Myocyte (in vitro differentiated cells): Measurements from ENCODE around the gene PLEKHH1. TPM values are rescaled to one million over a fixed set of nuclear protein-coding genes. Genes with fewer than 3 reads are reported as not detected.
"Not testable (repeated sequence)": the region's sequence is repeated elsewhere in the genome, so short reads cannot be mapped to it uniquely, and the experiment has no call there.

Experiments used
- DNase-seq: peaks from one replicate; pipeline ENCODE4 v3.0.0-alpha.2; 2012; ENCODE audit warnings: low read depth
- total RNA-seq: library from RNA; depleted of rRNA; stranded (reverse); fragments of >200 nt; gene quantifications from 2 replicates; pipeline ENCODE4 v1.2.3, GENCODE V29; 2014

PLEKHH1 gene
- total RNA-seq, 1 donor from 2014 or later: not detected

DNA sequence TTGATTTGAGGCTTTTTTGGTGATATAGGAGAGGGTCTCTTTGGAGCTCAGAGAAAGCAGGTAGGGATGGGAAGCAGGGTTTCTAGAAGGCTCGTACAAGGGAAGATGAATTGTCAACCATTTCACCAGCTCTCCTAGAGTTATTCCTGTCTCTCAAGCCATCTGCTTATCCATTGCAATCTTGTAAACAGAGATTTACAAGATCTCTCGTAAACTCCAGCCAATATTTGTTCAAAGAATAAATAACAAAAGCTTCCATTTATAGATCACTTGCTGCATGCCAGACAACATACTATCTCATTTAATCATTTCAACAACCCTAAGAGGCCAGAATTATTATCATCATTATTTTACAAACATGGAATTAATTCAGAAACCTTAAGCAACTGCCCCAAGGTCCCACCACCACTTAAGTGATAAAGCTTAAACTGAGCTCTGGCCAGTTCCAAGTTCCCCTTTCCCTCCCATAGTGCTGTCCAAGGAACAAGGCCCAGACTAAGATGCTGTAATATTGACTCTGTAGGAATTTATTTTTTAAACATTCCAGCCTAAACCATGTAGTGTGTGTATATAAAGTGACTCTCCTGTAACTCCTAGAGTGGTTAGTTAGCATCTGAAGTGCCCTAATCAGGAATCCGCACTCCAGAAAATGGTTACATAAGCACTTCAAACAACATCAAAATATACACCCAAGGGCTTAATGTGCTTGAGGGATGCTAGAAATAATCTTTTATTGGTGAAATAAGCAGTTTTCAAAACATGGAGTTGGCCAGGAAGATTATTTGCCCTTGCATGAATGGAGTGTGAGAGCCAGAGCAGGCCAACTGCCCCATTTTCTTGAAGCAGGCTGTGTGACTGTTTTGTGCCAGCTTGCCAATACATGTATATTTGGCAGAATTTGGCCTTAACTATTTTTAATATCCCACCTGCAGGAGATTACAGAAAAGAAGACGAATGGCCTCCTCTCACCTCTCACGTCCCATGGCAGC, 2.8 kb upstream of the PLEKHH1 start:
- no peak for DNase-seq

DNA sequence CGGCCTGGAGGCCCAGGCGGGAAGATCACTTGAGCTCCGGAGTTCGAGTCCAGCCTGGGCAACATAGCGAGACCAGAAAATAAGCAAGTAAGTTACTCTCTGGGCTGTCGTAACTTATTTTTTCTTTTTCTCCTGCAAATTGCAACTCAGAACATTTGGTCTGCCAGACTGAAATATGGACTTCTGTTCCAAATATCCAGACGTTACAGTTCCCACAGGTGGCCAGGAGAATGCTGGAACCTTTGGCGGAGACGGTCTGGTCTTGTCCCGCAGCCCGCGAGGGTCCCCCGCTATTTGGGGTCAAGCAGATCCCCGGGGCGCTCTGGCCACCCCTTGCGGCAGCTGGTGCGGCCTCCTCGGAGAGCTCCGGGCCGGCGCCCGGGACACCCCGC, 488 bp upstream of the PLEKHH1 start:
- no peak for DNase-seq

DNA sequence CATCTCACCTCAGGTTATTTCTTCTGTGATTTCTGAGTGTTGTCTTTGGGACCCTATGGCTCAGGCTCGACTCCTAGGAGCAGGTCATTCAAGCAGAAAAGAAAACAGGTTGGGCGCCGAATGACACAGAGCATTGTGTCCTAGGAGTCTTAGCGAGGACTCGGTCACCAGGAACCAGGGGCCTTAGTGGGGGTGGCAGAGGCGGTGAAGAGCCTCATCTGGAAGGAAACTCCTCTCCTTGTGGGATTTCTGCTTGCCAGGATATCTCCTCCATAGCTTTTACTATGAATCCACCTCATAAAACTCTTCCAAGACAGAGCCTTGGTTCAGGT, 630 bp downstream of the PLEKHH1 start:
- DNase-seq: no peak

DNA sequence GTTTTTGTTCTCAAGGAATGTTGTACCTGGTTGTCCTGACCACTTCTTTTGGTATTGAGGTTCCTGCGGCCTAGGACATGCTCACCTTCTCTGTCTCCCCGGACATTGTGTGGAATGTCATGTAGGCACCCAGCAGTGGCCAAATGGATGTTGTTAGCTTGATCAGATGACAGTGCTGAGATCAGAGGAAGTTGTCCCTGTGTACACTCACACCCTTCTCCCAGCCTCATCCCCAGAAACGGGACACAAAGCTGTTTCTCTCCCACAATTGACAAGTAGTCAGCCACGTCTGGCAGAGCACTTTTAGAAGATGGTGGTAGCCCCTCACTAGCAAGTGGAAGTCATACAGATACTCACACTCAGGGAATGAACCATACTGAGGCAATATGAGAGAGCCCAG, 3.0 kb downstream of the PLEKHH1 start:
- no peak for DNase-seq

DNA sequence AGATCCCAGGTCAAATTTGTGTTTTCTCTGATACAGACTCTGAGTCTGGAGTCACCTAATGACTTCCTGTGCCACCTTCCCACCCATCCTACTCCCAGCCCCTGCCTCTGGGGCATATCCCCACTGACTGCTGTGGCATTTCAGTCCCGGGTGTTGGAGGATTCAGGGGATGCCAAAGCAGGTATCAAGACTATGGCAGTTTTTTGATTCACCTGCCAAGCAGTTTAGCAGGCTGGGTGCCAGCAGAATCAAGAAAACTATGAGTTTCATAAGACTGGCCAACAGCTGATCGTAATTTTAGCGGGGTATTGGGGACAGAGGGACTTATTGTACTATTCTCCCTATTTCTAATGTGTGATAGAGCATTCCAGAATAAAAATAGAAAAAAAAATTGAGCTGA, 4.6 kb downstream of the PLEKHH1 start:
- DNase-seq: no peak

DNA sequence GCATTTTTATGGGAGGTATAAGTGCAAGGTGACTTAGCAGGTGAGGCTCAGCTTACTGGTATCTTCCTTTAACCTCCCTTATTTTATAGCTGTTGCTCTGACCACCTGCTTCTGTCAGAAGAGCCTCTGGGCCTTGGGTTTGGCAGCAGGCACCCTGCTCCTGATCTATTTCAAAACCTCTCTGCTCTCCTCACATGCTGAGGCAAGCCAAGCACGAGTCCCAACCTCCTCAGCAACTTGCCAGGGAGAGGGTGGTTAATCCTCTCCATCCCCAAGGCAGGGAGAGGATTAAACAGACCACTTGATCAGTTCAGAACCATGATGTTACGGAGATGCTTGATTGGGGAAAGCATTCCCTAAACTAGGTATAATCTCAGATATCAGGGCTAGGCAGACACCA, 5.4 kb downstream of the PLEKHH1 start:
- no peak for DNase-seq

DNA sequence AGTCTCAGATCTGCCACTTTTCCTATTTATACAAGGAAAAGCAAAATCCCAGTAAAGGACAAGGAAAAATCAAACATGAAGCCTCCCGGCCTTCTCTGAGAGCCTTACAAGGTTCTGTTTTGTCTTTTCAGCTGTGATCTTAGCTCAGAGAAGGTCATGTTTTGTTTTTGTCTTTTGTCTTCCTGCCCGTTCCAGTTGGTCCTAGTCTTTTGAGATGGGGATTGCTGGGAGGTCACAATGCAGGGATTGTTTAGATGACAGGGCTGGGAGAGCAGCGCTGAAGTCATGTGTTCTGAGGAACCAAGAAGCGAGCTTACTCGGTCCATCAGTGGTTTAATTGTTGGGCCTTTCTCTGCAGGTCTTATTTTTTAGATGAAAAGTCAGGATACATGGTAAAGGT, 6.0 kb downstream of the PLEKHH1 start:
- no peak for DNase-seq

DNA sequence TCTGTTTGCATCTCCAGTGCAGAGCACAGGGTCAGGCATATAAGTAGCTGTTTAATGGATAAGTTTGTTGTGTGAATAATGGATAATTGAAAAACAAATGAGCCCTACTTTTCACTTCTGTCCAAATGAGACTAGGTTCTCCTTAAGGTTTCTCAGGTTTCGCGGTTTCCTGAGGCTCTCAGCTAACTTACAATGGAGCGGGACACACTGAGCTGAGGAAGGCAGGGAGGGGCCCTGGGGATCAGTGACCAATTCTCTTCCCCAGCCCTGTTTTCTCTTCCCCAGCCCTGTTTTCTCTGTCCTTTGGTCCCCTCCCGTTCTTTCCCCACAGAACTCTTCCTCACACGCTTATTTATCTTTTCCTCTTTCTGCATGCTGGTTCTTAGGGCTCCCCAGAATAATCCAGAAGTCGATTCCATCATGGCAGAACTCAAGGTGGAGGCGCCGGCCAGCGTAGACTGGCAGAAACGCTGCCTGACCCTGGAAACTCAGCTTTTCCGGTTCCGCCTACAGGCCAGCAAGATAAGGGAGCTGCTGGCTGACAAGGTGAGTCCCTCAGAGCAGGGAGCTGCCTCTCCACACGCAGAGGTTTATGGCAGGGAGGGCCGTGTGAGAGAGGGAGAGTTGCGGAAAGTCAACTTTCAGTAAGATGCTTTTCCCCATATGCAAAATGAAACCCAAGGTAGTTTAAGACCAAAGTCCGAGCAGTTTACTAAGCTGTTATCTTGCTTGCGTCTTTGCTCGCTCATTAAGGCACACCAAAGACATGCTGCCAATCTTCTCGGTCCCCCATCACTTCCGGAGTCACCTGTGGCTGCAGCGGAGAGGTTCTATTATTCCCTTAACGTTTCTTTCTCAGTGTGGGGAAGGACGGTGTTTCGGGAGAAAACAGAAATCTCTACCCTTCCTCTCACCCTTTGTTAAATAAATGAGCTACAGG, 8.6 kb downstream of the PLEKHH1 start:
- DNase-seq: no peak

DNA sequence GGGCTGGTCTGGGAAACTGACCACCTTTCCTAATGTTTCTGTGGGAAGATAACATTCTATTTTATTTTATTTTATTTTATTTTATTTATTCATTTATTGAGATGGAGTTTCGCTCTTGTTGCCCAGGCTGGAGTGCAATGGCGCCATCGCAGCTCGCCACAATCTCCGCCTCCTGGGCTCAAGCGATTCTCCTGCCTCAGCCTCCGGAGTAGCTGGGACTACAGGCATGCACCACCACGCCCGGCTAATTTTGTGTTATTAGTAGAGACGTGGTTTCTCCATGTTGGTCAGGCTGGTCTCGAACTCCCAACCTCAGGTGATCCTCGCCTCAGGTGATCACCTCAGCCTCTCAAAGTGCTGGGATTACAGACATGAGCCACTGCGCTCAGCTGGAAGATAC, 9.5 kb downstream of the PLEKHH1 start:
- DNase-seq: not testable (repeated sequence)

DNA sequence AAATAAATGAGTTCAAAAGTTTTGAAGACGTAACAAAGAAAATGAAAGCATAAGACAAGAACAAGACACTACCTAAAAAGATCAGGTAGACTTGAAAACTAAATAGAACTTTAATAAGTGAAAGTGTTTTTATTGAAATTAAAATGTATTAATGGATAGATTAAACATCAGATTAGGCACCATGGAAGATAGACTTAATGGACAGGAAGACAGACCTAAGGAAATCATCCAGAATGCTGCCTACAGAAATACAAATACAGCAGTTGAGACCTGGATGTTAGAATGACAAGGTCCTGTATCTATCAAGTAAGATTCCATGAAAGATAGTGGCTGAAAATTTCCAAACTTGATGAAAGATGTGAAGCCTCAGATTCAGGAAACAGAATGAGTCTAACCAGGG, 11.5 kb downstream of the PLEKHH1 start:
- no peak for DNase-seq

DNA sequence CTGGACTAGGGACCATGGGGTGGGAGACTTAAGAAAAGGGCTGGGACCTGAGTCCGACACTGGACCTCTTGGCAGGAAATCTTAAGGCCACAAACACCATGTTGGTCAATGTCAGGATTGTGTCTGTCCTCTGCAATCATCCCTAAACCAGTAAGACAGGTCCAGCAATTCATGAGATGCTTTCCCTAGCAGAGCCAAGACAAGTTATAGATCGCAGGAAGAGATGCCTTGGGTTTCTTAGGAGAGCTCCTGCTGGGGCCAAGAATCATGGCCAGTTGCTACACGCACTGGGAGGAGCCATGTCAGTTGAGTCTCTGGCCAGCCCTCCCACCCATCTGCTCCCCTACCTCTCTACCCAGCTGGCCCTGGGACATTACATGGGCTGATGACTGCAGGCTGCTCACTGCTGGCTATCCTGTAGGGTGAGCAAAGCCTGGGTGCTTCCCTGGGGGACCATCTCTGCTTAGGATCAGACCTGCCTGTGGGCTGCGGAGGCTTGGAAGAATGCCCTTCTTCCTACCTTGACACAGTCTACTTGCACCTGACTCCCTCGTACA, 14.2 kb downstream of the PLEKHH1 start:
- DNase-seq: no peak

DNA sequence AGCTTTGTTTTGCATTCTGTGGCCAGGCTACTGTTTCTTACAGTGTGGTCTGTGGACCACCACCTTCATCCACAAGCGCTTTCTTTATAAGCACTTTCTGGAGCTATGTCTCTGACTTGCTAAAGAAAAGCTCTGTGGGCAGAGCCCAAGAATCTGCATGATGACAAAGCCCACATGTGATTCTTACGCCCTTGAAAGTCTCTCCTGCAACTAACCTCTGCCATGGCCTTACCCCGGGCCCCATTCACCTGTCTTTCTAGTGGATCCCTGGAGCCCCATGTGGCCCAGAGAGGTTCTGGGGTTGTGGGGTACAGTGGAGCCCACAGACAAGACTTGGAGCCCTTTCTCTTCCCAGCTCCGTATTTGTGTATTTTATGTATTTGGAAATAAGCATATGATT, 16.6 kb downstream of the PLEKHH1 start:
- DNase-seq: no peak

DNA sequence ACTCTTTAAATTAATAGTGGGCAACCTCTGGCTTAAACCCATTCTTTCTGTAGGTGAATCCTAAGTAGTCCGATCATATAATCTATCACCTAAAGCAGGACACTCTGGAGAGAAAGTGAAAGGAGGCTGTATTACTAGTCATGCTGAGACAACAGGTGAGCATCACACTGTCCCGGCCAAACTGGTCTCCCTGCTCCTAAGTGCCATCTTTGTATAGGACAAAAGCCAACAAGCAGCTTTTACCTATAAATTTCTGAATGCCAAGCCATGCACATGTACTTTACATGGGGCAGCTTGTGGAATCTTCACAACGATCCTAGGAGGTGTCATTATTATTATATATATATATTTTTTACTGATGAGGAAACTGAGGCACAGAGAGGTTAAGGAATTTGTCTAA, 18.0 kb downstream of the PLEKHH1 start:
- no peak for DNase-seq

DNA sequence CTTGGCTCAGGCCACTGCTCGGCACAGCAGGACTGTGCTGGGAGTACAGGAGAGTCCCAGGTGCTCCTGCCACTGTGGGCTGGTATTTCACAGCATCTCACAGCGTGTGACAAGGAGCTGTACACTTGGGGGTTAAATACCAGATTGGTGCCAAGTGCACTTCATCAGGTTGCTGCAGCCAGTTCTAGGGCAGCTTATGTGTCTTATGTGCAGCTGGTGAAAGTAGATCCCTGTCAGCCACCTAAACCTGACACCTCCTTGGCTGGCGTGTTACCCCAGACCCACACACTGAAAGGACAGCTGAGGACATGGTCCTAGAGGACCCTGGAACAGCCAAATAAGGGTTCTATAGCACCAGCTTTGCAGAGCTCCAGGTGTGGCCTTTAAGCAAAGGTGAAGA, 18.9 kb downstream of the PLEKHH1 start:
- no peak for DNase-seq

DNA sequence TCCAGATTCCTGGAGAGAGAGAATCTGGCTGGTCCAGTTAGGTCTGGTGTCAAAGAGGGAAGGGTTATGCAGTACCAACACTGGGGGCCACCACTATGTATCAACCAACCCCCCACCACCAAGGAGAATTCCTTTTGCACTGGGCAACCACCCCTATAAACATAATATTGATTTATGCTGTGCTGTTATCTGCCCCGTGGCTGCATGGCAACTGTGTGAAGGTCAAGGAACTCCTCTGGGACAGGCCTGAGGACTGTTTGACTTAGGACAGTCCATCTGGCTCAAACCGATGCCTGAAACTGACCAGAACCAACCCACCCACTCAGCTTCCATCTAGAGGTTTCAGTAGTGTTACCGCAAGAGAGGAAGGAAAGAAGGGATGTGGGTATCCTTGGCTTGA, 20.5 kb downstream of the PLEKHH1 start:
- no peak for DNase-seq

DNA sequence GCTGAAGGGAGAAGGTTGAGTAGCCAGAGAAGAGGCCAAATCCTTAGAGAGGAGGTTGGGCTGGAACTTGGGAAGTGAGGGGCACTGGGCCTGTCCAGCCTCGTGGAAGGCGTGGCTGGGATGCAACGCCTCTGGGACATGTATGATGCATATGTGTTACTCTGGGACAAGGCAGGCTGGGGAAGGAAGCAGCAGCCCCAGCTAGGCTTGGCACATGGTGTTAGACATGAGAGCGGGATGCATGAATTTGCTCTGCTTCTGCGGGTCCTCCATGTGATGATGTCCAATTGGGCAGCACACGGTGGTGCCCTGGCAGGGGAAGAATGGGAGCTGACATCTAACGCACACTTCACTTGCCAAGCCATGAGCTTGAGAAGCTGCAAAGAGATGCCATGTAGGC, 21.3 kb downstream of the PLEKHH1 start:
- DNase-seq: no peak

DNA sequence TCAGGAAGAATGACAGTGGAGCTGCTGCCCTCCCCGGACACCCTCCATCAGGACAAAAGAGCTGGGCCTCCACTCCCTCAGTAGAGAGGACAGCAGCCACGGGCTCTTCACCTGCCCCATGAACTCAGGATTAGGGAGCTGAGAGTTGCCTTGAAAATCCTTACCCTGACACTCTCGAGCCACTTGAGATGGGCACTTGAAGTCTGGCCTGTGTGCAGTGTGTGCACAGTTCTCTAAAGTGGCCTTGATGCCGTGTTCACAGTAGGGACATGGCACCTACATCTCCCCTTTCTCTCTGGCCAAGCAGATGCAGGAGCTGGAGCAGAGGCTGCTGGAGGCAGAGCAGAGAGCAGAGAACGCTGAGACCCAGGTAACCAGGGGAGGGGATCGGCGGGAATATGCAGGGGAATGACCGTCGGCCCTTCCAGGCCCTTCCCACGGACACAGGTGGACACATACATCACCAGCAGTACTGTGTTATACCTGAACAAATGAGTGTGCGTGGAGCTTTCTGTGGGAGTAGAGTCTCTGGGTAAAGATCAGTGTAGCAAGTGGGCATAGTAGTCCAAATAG, 22.5 kb downstream of the PLEKHH1 start:
- DNase-seq: no peak

DNA sequence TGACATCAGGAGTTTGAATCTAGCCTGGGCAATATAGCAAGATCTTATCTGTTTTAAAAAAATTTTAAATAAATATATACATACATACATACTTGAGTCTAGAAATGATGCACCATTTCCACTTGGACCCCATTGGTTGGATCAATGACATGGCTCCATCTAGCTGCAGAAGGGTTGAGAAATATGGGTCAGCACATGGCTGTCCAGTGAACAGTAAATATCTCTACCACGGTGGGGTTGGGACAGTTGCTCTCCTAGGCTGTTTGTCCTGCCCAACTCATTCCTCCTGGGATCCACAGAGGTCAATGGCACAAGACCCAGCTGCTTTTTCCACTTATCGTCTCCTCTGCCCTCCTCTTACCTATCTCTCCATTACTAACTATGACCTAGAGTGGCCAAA, 23.6 kb downstream of the PLEKHH1 start:
- no peak for DNase-seq

DNA sequence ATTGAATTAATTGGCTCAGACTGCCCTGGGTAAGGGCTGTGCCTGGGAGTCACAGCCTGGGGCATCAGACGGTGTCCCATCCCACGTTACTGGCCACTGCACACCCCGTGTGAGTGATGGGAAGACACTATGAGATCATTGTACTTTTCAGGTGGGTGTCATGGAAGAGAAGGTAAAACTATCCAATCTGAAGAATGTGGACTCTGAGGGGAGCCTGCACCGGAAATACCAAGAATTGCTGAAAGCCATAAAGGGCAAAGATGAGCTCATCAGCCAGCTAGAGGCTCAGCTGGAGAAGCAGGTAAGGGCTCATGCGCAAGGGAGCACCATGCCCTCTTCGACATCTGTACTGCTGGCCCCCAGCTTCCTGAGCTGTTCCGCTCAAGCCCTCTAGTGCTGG, 24.0 kb downstream of the PLEKHH1 start:
- no peak for DNase-seq

DNA sequence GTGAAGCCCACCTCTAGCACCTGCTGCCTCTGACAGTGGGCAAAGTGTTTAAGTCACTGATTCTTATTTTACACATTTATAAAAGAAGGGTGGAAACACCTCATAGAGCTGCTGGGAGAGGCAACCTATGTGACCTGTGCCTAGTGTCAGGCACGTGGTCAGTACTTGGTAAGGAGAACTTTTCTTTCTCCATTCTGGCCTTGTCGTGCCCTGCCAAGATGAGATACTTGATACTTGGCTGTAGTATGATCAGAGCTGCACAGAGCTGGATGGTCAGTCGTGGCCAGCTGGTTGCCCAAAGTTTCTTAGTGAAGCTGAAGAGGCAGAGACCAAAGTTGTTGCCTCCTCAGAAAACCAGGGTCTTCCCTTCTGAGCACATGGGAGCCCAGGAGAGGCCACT, 24.6 kb downstream of the PLEKHH1 start:
- no peak for DNase-seq

DNA sequence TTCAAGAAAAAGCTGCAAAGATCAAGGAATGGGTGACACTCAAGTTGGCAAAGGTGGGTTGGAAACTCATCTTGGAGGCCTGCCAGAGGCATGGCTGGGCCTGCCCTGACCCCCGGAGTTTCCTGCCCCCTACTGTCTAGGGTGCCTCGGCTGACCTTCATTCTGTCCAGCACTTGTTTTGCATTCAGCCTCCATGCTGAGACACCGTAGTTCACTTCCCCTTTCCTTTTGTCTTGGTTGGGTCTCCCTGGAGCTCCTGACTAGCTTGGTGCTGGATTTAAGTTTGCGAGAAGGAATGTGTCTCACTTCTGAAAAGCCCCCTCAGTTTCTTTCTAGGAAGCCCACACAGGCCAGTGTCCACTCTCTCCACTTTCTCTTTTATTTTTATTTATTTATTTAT, 26.5 kb downstream of the PLEKHH1 start:
- no peak for DNase-seq
